Stimulated activated CD4-positive, alpha-beta T cell treated with anti-CD3 and anti-CD28 coated beads, Interleukin-15, amount 100 ng/mL, for 1 hour (primary cell): ENCODE data around the gene KIF20A.
"Not testable (repeated sequence)": the region's sequence is repeated elsewhere in the genome, so short reads cannot be mapped to it uniquely, and the experiment has no call there.

Experiments
- DNase-seq, 2 donors: peaks; one replicate each; pipeline ENCODE4 v3.0.0-alpha.2; 2020; ENCODE audit warnings: low read depth in 1 of 2, low spot score in 1 of 2

KIF20A gene

GRCh38 chr5:138178516-138179276, at the start of gene KIF20A, which contains the start of gene BRD8:
Gene KIF20A, plus strand, starts transcription at chr5:138179112. Its CDS starts 569 bp downstream, at chr5:138179681.
Gene BRD8, minus strand, starts transcription at chr5:138178630. Its CDS starts 16 bp downstream, at chr5:138178614.
- peak; percentile 68 to 71 for DNase-seq

GRCh38 chr5:138129347-138129746, 49.6 kb upstream of the KIF20A start:
- DNase-seq = no peak

DNA sequence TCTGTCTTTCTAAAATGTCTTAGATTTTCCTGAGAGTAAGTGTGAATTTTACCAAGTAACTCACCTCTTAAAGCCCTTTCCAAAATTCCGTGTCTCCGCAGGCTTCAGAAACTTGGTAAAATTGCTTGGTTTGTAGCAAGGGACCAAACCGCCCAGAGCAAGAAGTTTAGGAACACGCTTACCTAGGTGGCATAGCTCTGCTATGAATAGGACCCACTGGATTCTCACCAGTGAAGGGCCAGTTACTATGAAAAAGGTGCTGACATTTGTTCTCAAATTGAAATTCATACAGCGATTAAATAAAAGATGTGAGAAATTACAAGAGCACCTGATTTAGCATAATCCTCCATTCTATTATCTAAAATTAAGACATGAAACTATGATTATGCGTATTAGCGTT, 46.4 kb upstream of the KIF20A start:
- DNase-seq = no peak

DNA sequence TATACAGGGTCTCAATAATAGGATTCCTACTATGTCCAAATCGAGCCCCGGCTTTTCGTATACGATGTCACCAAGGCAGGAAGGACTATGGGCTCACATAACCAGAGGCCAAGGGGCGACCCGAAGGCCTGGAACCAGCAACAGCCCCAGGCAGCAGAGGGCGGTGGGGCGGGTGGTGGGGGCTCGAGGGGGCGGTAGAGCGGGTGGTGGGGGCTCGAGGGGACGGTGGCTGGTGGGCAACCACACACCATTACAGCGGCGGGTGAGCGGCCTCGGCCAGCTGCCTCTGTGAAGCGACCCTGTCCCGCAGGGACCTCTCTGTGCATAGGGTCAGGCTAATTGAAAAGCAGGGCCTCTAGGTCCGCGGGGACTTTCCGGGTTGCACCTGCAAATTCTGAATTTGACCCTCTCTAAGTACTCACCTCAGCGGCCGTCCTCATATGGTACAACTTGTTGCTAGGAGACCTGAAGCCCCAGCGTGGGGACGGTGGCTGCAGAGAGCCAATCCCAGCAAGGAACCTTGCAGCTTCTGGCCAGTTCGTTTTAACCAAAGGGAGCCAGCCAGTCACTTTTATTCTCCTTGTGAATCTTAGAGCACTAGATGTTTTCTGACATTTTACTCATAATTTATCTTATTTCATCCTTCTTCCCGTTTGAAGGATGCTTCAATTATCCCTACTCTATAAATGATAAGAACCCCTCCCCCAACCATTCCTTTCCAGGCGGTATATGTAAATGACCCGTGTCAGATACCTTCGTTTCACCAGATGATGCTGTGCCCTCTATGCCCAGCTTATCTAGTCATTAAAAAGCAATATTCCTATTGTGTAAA, 39.7 kb upstream of the KIF20A start, which contains the start of gene NME5:
NME5 (minus strand) TSS at position 480 of the 832 bp plus-strand sequence. CDS start 648 bp downstream, outside the sequence.
- no peak for DNase-seq

DNA sequence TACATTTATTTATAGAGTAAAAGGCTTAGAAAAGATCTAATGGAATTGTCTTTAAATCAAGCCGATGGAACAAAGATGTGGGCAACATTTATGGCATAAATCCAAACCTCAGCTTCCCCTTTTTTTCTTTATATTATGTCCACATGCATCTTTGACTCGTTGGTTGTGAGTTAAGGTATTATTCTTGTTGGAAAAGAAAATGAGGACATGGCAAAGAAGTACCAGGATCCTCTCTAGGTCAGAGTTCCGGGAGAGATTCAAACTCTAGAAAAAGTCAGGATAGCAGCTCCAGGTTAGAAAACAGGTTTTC, 39.2 kb upstream of the KIF20A start:
- no peak for DNase-seq

DNA sequence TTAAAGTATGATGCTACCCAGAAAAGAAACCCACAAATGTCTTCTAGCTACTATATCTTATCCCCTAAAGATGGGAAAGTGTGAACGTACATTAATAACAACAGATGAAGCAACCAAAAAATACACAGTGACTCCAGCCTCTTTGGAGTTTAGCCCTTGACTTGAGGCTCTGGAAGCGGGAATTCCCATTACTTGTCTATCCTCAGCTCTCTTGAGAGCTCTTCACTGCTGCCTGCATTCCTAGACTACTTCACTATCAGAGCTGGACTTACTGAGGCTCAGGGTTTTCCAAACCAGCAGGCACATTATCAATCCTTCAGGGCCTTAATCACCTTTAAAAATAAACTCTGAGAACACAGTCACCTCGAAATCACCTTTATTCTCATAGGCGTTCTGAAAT, 38.6 kb upstream of the KIF20A start:
- no peak for DNase-seq

DNA sequence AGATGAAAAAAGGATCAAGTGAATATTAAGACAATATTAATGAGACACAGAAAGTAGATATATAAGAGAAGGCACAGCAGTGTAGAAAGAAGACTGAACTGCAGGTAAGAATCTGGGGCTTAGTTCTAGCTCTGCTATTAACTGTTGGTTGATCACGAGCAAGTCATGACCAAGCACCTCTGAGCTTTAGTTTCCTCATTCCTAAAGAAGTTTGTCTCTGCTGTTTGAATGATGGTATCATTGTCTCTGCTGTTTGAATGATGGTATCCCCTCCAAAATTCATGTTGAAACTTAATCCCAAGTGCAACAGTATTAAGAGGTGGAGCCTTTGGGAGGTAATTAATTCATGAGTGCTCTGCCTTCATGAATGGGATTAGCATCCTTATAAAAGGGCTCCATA, 37.2 kb upstream of the KIF20A start:
- DNase-seq = no peak

GRCh38 chr5:138143578-138143977, 35.3 kb upstream of the KIF20A start:
- not testable (repeated sequence) for DNase-seq

DNA sequence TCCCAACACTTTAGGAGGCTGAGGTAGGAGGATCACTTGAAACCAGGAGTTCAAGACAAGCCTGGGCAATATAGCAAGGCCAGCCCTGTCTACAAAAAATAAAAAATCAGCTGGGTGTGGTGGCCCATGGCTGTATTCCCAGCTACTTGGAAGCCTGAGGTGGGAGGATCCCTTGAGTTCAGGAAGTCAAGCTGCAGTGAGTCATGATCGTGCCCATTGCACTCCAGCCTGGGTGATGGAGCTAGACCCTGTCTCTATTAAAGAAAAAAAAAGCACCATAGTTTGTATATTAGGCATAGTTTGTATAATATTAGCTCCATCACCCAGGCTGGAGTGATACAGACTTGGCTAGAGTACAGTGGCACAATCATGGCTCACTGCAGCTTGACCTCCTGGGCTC, 30.1 kb upstream of the KIF20A start:
- DNase-seq = no peak

DNA sequence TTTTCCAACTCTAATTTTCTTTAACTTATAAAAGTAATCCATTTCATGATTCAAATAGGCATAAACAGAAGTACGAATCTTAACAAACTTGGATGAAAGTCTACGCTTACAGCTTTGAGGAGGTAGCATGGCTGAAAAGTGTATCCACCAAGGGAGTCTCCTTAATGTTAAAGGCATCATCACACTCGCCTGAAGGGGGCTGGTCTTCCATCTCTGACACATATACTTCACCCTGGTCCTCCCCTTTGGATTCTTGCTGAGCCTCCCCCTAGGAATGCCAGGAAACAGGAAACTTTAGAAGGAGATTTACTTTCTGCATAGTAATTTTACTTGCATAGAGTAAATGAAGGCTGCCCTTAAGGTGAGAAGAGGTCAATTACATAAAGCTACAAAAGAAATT, 29.4 kb upstream of the KIF20A start:
- DNase-seq = no peak

GRCh38 chr5:138155977-138156376, 22.9 kb upstream of the KIF20A start:
- DNase-seq = not testable (repeated sequence)

GRCh38 chr5:138157626-138158025, 21.3 kb upstream of the KIF20A start:
- DNase-seq = no peak

DNA sequence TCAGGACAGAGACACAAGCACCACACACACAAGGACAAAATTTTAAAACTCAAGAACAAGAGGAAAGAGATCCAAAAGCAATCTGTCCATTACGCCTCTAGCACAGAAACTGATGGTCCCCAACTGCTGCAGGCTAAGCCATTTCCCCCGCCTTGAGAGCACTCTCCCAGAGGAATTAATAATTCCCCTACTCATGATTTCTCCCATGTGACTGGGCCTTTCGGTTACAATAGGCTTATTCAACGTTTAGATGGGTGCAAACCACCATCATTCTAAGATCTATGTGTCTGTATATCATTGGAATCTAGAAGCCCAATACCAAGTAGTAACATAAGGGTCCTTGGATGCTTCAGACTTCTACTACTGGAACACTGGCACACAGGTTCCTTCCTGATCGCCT, 19.2 kb upstream of the KIF20A start:
- no peak for DNase-seq

GRCh38 chr5:138160706-138161105, 18.2 kb upstream of the KIF20A start:
- DNase-seq = no peak

GRCh38 chr5:138163721-138164120, 15.2 kb upstream of the KIF20A start:
- no peak for DNase-seq

- DNase-seq = no peak
Measured at GRCh38 chr5:138169124-138169523, 9.8 kb upstream of the KIF20A start.

GRCh38 chr5:138170299-138170698, 8.6 kb upstream of the KIF20A start:
- DNase-seq = no peak

DNA sequence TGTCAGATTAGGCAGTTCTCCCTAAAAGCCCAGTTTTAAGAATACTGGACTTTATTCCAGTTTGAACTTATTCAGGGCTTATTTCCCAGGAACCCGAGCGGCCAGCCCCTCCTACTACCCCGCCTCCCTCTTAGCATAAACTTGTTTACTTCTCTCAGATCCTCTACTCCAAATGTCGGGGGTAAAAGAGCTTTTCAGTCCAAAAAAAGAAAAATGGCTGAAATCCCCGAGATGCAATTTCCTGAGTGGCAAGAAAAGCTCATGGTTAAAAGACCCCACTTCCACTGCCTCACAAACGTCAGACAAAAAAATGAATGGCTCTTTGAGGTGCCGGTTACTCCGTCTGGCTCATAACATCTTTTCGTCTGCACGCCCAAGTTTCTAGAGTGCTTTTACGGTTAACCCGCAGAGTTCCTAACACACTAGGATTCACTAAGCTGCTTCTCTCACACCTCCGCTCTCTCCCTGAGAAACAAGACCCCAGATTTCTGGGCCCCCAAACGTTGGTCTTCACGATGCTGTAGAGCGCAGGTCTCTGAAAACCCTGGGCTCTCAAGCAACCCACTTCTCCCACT, 884 bp upstream of the KIF20A start:
- DNase-seq = no peak

DNA sequence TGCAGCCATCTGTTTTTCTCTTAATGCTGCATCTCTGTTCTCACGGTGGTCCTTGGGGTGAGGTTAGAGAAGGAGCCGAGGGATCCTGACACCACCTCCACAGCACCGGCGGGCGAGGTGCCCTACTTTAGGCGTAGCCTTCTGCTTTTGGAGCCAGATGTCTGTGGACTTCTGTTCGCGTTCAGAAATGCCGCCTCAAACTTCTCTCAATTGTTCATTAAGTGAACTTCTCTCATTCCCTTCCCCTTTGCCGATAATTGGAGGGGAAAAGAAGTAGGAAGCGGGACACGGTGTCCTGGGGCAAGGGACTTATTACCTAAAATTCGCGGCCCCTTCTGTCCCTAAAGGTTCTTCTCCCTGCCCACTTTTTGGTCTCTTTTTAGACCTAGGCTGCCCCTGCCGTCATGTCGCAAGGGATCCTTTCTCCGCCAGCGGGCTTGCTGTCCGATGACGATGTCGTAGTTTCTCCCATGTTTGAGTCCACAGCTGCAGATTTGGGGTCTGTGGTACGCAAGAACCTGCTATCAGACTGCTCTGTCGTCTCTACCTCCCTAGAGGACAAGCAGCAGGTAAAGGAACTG, 455 bp downstream of the KIF20A start:
- no peak for DNase-seq

GRCh38 chr5:138180183-138180782, 1.4 kb downstream of the KIF20A start:
- no peak for DNase-seq

GRCh38 chr5:138180841-138181240, 1.9 kb downstream of the KIF20A start:
- DNase-seq = no peak
